ENCODE measurements around the gene UNC13B.

- TF ChIP-seq CTCF (IDR thresholded peaks at IDR 0.05; ENCODE audit: insufficient read depth, low read depth, low read length) (no peak), EZH2 (IDR thresholded peaks at IDR 0.05; ENCODE audit: insufficient read depth, low read length) (no peak)
These were observed 132.7 kb downstream of the UNC13B start for GRCh38 chr9:35294556-35294955.

Data from astrocyte (in vitro differentiated cells and primary cell).